Astrocyte (in vitro differentiated cells and primary cell): ENCODE results near the gene PRUNE1. TPM values are rescaled to one million over a fixed set of nuclear protein-coding genes. Genes with fewer than 3 reads are reported as not detected.

ENCODE experiments used
- DNase-seq: peaks from one replicate; pipeline ENCODE4 v3.0.0-alpha.2; 2010; ENCODE audit warnings: low read depth
- FAIRE-seq: peaks from 2 replicates; lab custom pipeline; 2011; peaks lifted over from hg19 to GRCh38; lab: Jason Lieb, UNC
- H2AFZ ChIP-seq: 2 replicates; pipeline ENCODE4 v1.6.0; 2012; ENCODE audit warnings: low read depth, low read length, inconsistent platforms
- H3K27ac ChIP-seq: 2 replicates; pipeline ENCODE4 v1.5.1; 2011; ENCODE audit warnings: low read depth, low read length, inconsistent platforms
- H3K27me3 ChIP-seq: 2 replicates; pipeline ENCODE4 v1.6.0; 2011; ENCODE audit warnings: low read length, inconsistent platforms; ENCODE audit not compliant: insufficient read depth
- H3K36me3 ChIP-seq: 2 replicates; pipeline ENCODE4 v1.5.1; 2011; ENCODE audit warnings: low read length, inconsistent platforms; ENCODE audit not compliant: insufficient read depth
- H3K4me1 ChIP-seq: 2 replicates; pipeline ENCODE4 v1.5.1; 2011; ENCODE audit warnings: low read length, inconsistent platforms; ENCODE audit not compliant: insufficient read depth
- H3K4me2 ChIP-seq: 2 replicates; pipeline ENCODE4 v1.6.0; 2012; ENCODE audit warnings: low read length, inconsistent platforms
- H3K4me3 ChIP-seq: 2 replicates; pipeline ENCODE4 v1.5.1; 2011; ENCODE audit warnings: low read depth, mild to moderate bottlenecking, low read length, inconsistent platforms; ENCODE audit not compliant: insufficient read depth
- H3K79me2 ChIP-seq: 2 replicates; pipeline ENCODE4 v1.6.0; 2012; ENCODE audit warnings: mild to moderate bottlenecking, low read length, inconsistent platforms; ENCODE audit not compliant: insufficient read depth
- H3K9ac ChIP-seq: 2 replicates; pipeline ENCODE4 v1.6.0; 2012; ENCODE audit warnings: mild to moderate bottlenecking, low read length, inconsistent platforms
- H3K9me3 ChIP-seq: 2 replicates; pipeline ENCODE4 v1.5.1; 2012; ENCODE audit warnings: low read depth, mild to moderate bottlenecking, low read length, inconsistent platforms; ENCODE audit not compliant: insufficient read depth
- H4K20me1 ChIP-seq: 2 replicates; pipeline ENCODE4 v1.6.0; 2012; ENCODE audit warnings: low read length, inconsistent platforms; ENCODE audit not compliant: insufficient read depth
- H3K27ac Mint-ChIP-seq: one replicate; pipeline ENCODE4 v1.8.0; 2021; ENCODE audit warnings: mild to moderate bottlenecking, mixed read lengths; ENCODE audit not compliant: unreplicated experiment
- H3K27me3 Mint-ChIP-seq: one replicate; pipeline ENCODE4 v1.8.0; 2021; ENCODE audit warnings: low read depth, mixed read lengths; ENCODE audit not compliant: unreplicated experiment
- H3K36me3 Mint-ChIP-seq: one replicate; pipeline ENCODE4 v1.8.0; 2021; ENCODE audit warnings: low read depth, mixed read lengths; ENCODE audit not compliant: unreplicated experiment
- H3K4me1 Mint-ChIP-seq: one replicate; pipeline ENCODE4 v1.8.0; 2021; ENCODE audit warnings: low read depth, mixed read lengths; ENCODE audit not compliant: unreplicated experiment
- H3K4me3 Mint-ChIP-seq: one replicate; pipeline ENCODE4 v1.8.0; 2021; ENCODE audit warnings: mild to moderate bottlenecking, moderate library complexity, mixed read lengths; ENCODE audit not compliant: unreplicated experiment
- H3K9me3 Mint-ChIP-seq: one replicate; pipeline ENCODE4 v1.8.0; 2021; ENCODE audit warnings: mild to moderate bottlenecking, mixed read lengths; ENCODE audit not compliant: unreplicated experiment
- EZH2 ChIP-seq: IDR thresholded peaks from 2 replicates; pipeline ENCODE4 v1.6.1; 2012; ENCODE audit warnings: mild to moderate bottlenecking, low read length, inconsistent platforms; ENCODE audit not compliant: insufficient read depth
- total RNA-seq: library from RNA; stranded (reverse); gene quantifications from 2 replicates; pipeline ENCODE4 v1.2.1, GENCODE V29; 2021
- TF ChIP-seq, protein P1 (sequence below): IDR thresholded peaks from 2 replicates; pipeline ENCODE4 v1.5.1; 2011; ENCODE audit warnings: low read depth, mild to moderate bottlenecking, inconsistent platforms, low read length, moderate library complexity; ENCODE audit not compliant: insufficient read depth

PRUNE1 gene
- total RNA-seq, 1 donor from 2014 or later, result 14.3 TPM

DNA sequence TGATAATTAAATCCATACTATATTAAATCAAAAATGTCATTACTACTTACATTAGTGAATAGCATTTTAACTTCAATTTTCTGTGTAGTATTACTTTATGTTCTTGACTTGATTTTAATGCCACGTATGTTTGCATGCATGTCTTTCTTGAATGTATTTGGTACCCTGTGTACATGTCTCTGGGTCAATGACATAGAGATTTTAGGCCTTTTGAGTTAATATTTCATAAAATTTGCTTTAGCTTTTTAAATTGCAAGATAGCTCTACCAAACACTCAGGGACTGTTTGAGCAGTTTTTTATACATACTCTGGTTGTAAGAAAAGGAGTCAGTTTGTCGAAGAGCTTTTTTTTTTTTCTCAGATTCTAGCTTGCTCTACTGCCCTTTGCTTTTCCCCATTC, 53.5 kb downstream of the PRUNE1 start:
- no peak for FAIRE-seq
- TF ChIP-seq EZH2, result no peak
- TF ChIP-seq, protein P1, sequence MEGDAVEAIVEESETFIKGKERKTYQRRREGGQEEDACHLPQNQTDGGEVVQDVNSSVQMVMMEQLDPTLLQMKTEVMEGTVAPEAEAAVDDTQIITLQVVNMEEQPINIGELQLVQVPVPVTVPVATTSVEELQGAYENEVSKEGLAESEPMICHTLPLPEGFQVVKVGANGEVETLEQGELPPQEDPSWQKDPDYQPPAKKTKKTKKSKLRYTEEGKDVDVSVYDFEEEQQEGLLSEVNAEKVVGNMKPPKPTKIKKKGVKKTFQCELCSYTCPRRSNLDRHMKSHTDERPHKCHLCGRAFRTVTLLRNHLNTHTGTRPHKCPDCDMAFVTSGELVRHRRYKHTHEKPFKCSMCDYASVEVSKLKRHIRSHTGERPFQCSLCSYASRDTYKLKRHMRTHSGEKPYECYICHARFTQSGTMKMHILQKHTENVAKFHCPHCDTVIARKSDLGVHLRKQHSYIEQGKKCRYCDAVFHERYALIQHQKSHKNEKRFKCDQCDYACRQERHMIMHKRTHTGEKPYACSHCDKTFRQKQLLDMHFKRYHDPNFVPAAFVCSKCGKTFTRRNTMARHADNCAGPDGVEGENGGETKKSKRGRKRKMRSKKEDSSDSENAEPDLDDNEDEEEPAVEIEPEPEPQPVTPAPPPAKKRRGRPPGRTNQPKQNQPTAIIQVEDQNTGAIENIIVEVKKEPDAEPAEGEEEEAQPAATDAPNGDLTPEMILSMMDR, result no peak

DNA sequence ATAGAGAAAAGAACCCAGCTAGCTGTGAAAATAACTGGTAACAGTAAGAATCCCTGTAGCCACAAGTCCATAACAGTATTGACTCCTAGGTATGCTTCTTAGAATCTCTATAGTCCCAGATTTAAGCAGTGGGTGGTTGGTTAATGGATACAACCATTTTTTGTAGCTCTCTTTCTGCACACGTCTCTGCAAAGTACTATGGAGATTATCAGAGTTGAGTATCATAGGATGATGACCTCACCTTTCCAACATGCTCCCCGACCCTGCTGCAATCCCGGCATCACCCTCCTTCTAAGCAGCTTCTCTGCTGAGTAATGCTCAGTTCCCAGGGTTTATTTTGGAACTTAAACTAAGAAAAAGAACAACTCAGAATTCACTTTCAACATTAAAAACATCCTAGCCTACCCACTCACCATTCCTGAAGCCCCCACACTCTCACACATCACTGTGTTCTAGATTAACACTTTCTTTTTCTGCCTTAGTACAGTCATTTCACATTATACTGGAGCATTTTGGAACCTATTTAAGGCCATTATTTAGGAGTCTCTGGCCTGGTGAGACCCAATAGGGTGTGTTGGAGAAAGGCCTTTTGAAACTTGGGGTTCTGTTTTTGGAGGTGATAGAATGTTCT, 54.6 kb downstream of the PRUNE1 start:
- DNase-seq (peak; percentile 91), FAIRE-seq (no peak)
- H3K4me3 Mint-ChIP-seq, result peak overlapping the region; percentile 95
- no peaks in the 10 kb centered on the region for H3K27me3 ChIP-seq
- no peaks in the 10 kb centered on the region for H3K9me3 ChIP-seq
- TF ChIP-seq, protein P1, result no peak
- TF ChIP-seq EZH2, result no peak
- peak overlapping the region; percentile 99 for H3K4me2 ChIP-seq
- no peaks in the 10 kb centered on the region for H3K9me3 Mint-ChIP-seq
- no peak overlapping the region for H2AFZ ChIP-seq
- H3K4me1 Mint-ChIP-seq, result peaks cover 19% of the 10 kb centered on the region
- H3K9ac ChIP-seq, result peak overlapping the region; percentile 98
- no peaks in the 10 kb centered on the region for H3K27me3 Mint-ChIP-seq
- peak overlapping the region; percentile 96 for H3K27ac Mint-ChIP-seq
- peaks cover 50% of the 10 kb centered on the region for H4K20me1 ChIP-seq
- peaks cover 16% of the 10 kb centered on the region for H3K4me1 ChIP-seq
- peaks cover 13% of the 10 kb centered on the region for H3K36me3 ChIP-seq
- H3K79me2 ChIP-seq, result peaks cover 98% of the 10 kb centered on the region
- H3K36me3 Mint-ChIP-seq, result peaks cover 9% of the 10 kb centered on the region
- peak overlapping the region; percentile 94 for H3K27ac ChIP-seq
- H3K4me3 ChIP-seq, result peak overlapping the region; percentile 38

More for the DNA sequence above, 53.5 kb downstream of the PRUNE1 start:
- H3K36me3 Mint-ChIP-seq, result peaks cover 10% of the 10 kb centered on the region
- H3K9me3 Mint-ChIP-seq, result no peaks in the 10 kb centered on the region
- Histone ChIP-seq H3K27me3 (no peaks in the 10 kb centered on the region), H4K20me1 (peaks cover 54% of the 10 kb centered on the region), H3K4me2 (peak overlapping the region; percentile 99), H3K79me2 (peaks cover 98% of the 10 kb centered on the region), H3K36me3 (peaks cover 8% of the 10 kb centered on the region), H3K4me3 (peak overlapping the region; percentile 93), H3K9ac (peak overlapping the region; percentile 98), H2AFZ (no peak overlapping the region), H3K4me1 (peaks cover 28% of the 10 kb centered on the region), H3K27ac (peak overlapping the region; percentile 94), H3K9me3 (no peaks in the 10 kb centered on the region)
- peaks cover 26% of the 10 kb centered on the region for H3K4me1 Mint-ChIP-seq
- peak overlapping the region; percentile 95 for H3K4me3 Mint-ChIP-seq
- DNase-seq, result no peak
- H3K27me3 Mint-ChIP-seq, result no peaks in the 10 kb centered on the region
- H3K27ac Mint-ChIP-seq, result peak overlapping the region; percentile 96

DNA sequence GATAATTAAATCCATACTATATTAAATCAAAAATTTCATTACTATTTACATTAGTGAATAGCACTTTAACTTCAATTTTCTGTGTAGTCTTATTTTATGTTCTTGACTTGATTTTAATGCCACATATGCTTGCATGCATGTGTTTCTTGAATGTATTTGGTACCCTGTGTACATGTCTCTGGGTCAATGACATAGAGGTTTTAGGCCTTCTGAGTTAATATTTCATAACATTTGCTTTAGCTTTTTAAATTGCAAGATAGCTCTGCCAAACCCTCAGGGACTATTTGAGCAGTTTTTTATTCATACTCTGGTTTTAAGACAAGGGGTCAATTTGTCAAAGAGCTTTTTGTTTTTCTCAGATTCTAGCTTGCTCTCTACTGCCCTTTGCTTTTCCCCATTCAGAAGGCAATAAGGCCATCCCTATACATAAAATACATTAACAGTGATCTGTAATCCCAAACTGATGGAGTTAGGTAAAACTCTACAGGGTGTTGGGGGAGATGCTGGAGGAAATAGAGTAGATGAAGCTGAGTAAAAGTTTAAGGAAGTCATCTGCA, 56.9 kb downstream of the PRUNE1 start:
- no peak for DNase-seq
- Histone ChIP-seq H3K9me3 (no peaks in the 10 kb centered on the region), H3K27me3 (no peaks in the 10 kb centered on the region), H3K79me2 (peaks cover 94% of the 10 kb centered on the region), H3K36me3 (peaks cover 21% of the 10 kb centered on the region), H3K27ac (no peak overlapping the region), H3K4me1 (peaks cover 13% of the 10 kb centered on the region), H4K20me1 (peaks cover 36% of the 10 kb centered on the region), H3K4me2 (peak overlapping the region; percentile 11), H2AFZ (no peak overlapping the region), H3K4me3 (no peak overlapping the region), H3K9ac (no peak overlapping the region)
- Mint-ChIP-seq H3K36me3 (peaks cover 13% of the 10 kb centered on the region), H3K27ac (no peak overlapping the region), H3K4me1 (peaks cover 19% of the 10 kb centered on the region), H3K9me3 (no peaks in the 10 kb centered on the region), H3K27me3 (no peaks in the 10 kb centered on the region), H3K4me3 (peak overlapping the region; percentile 4)
- TF ChIP-seq, protein P1, result no peak
- no peak for TF ChIP-seq EZH2
- FAIRE-seq, result no peak
